Heart left ventricle (tissue), 13 donors: ENCODE results near the gene CCDC86.

Source experiments
- POLR2A ChIP-seq, 2 donors: fragments of 450-650 bp; IDR thresholded peaks; one replicate each; pipeline ENCODE4 v1.6.1; 2017; ENCODE audit warnings: antibody characterized with exemption in 2 of 2, mild to moderate bottlenecking in 2 of 2, moderate library complexity in 2 of 2
- TF ChIP-seq, protein P1 (sequence below), 12 donors: fragments of 200-600 bp; sonication (generic) in 4 of 12; IDR thresholded peaks; one replicate each; pipeline versions ENCODE4 v1.5.0 to v1.8.0; 2018 to 2022; ENCODE audit warnings: antibody characterized with exemption in 12 of 12, mild to moderate bottlenecking in 5 of 12
- donor health status: ischemic (EF 13 %, LVEDD 7.1; RV severe dilation, severe dysfunction).
- donor health status: DM: no; HTN: yes; CAD: no.
- donor health status: DM: no; HTN: no; CAD: no.
- donor health status: ischemic (EF 25% LVEDD 6.9; RV normal size, moderate dysfunction).
- donor health status: ischemic (EF 25% LVEDD 5.7; RV mildly dilated, moderate dysfunction).
- donor health status: ischemic (EF 35%, LVEDD 5.7; RV mildly dilated, moderate dysfunction).
- donor health status: nonischemic (EF 11% LVEDD 7.7; RV severe dilation, severe dysfunction).
- donor health status: DM: yes; HTN: yes; CAD: no.
- donor health status: PGD.
- donor health status: ischemic (EF 29% LVEDD 5.4; RV normal size, mild dysfunction).
- donor health status: nonischemic (EF 23%, LVEDD 6.1; RV moderate dilation, normal function).

DNA sequence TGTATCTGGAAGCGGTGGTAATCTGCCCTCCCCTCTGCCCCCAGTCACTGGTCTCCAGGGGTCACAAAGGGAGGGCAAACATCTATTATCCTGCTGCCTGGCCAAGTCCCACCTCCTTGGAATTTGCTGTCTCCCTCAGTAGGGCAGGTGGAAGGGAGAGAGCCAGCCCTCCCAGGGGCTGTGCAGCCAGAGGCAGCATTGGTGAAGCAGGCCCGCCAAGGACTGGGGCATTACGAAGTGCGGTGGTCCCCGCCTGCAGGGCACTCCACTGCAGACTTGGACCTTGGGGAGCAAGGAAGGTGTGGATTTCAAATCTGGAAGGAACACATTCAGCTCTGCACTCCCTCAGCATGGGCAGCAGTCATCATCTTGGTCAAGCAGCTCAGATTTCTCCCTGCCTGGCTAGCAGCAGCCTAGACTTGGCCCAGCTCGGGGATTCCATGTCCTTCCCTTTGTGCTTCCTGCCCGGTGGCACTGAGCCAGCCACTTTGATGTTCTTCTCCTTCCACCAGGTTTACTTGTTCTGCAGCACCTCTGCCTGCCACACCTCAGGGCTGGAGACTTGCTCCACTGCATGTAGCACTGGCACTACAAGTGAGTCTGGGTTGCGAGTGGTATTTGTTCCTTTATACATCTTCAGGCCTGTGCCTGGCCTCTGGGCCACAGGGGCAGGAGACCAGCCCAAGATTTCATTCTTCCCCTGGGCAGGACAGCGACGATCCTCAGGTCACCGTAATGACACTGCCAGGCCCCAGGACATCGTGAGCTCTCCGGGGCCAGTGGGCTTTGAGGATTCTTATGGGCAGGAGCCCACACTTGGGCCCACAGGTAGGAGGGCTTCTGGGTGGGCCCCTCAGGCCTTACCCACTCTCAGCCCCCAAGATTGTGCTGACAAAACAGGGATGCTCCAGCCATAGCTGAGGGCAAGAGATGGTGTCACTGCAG, 32.8 kb downstream of the CCDC86 start:
- TF ChIP-seq, protein P1, sequence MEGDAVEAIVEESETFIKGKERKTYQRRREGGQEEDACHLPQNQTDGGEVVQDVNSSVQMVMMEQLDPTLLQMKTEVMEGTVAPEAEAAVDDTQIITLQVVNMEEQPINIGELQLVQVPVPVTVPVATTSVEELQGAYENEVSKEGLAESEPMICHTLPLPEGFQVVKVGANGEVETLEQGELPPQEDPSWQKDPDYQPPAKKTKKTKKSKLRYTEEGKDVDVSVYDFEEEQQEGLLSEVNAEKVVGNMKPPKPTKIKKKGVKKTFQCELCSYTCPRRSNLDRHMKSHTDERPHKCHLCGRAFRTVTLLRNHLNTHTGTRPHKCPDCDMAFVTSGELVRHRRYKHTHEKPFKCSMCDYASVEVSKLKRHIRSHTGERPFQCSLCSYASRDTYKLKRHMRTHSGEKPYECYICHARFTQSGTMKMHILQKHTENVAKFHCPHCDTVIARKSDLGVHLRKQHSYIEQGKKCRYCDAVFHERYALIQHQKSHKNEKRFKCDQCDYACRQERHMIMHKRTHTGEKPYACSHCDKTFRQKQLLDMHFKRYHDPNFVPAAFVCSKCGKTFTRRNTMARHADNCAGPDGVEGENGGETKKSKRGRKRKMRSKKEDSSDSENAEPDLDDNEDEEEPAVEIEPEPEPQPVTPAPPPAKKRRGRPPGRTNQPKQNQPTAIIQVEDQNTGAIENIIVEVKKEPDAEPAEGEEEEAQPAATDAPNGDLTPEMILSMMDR (IDR thresholded peaks at IDR 0.05), result no peak
- no peak for TF ChIP-seq POLR2A (IDR thresholded peaks at IDR 0.05)
